ENCODE measurements around the gene GMCL1.

The GMCL1 gene

DNA sequence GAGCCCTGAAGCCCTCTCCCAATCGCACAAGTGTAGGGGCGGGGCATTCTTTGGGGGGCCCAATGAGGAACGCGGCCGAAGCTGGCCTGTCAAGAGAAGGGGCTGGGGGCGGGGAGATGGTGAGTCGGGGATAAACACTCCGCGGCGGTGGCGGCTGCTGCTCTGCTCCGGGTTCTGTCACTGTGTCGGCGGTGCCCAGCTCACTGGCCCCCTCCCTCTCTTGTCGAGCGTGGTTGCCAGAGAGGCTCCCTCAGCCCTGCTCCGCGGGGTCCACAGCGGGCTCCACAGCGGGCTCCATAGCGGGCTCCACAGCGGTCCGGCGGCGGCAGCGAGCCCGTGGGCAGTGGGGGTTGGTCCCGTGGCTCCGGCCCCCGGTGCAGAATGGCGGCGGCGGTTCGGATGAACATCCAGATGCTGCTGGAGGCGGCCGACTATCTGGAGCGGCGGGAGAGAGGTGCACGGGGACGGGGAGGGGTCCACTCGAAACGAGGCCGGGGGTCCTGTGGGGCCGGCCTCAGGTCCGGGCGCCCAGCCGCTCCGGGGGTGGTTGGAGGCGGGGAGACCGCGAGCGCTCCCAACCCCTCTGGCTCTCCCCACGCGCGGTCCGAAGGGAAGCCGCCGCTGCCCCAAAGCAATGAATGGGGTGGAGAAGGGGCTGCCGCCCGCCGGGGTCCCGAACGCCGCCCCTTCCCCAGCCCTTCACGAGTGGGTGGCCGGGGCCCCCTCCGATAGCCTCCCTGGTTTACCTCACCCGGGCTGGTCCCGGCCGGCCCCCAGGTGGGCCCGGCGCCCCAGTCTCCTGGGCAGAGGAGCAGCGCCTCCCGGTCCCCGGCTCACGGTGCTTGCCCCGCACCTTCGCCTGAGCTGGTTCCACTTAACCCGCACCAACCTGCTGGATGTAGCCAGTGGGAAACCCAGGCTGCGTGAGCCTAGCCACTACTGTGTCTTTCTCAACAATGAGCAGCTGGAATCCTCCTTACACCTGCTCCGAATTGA is 85.8 kb downstream of the GMCL1 start, which contains the start of gene MXD1:
Gene MXD1, plus strand, starts transcription at position 160 of the 996 bp plus-strand sequence. Its CDS starts 222 bp downstream, at position 382.
- DNase-seq (ENCODE audit: low read depth): no peak
- H3K4me3 ChIP-seq (ENCODE audit: low read depth, low read length): peak within 1 kb of the TSS; percentile 84

- H3K4me3 ChIP-seq (ENCODE audit: low read depth, low read length): peak overlapping the region; percentile 84
- DNase-seq (ENCODE audit: low read depth): no peak
These were observed 86.6 kb downstream of the GMCL1 start for GRCh38 chr2:69916106-69916505.

- peak; percentile 73 for DNase-seq (ENCODE audit: low read depth)
- H3K4me3 ChIP-seq (ENCODE audit: low read depth, low read length): no peak overlapping the region
These were observed 88.4 kb downstream of the GMCL1 start for GRCh38 chr2:69917852-69918251.

DNA sequence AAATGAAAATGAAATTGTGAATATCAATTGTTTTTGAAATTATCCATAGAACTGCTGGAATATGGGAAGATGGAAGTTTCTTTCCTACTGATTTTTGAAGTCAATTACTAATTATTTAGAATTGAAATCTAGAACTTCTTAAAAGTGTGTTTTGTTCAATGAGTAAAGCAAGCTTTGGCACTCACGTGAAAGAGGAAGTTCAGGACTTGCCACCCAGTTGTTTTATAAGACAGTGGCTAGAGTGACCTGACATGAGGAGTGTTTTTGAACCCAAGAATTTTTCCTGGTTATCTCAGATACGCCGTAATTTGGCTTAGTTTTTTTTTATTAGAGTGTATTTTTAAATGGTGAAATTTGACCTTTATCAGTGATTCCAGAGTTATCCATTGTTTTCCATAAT is 88.9 kb downstream of the GMCL1 start:
- no peak for DNase-seq (ENCODE audit: low read depth)
- H3K4me3 ChIP-seq (ENCODE audit: low read depth, low read length): no peak overlapping the region

GRCh38 chr2:69923116-69923515 is 93.7 kb downstream of the GMCL1 start:
- no peak for DNase-seq (ENCODE audit: low read depth)

GRCh38 chr2:69926849-69927515 is 97.5 kb downstream of the GMCL1 start:
- DNase-seq (ENCODE audit: low read depth): peak; percentile 38
- no peak overlapping the region for H3K4me3 ChIP-seq (ENCODE audit: low read depth, low read length)

More at GRCh38 chr2:69923116-69923515, 93.7 kb downstream of the GMCL1 start:
- H3K4me3 ChIP-seq (ENCODE audit: low read depth, low read length): no peak overlapping the region

Measured in skeletal muscle cell (primary cell).